Tibial artery (tissue), 4 donors: ENCODE data around the gene ZFP57.

Experiments
- DNase-seq, 2 donors: peaks; one replicate each; pipeline ENCODE4 v3.0.0-alpha.2; 2019
- H3K27ac ChIP-seq, 2 donors: fragments of 200-600 bp; sonication (generic) in 1 of 2; 1 replicate in 1 of 2; 2 replicates in 1 of 2; pipeline ENCODE4 v1.5.1; 2018 to 2019; ENCODE audit warnings: mild to moderate bottlenecking in 1 of 2
- H3K27me3 ChIP-seq, 2 donors: fragments of 200-600 bp; sonication (generic) in 1 of 2; one replicate each; pipeline versions ENCODE4 v1.5.1 to v1.6.0; 2016 to 2019
- H3K36me3 ChIP-seq, 3 donors: fragments of 200-600 bp; sonication (generic) in 2 of 3; one replicate each; pipeline ENCODE4 v1.5.1; 2016 to 2019; ENCODE audit warnings: mild to moderate bottlenecking in 2 of 3
- H3K4me1 ChIP-seq, 4 donors: fragments of 200-600 bp; sonication (generic) in 2 of 4; 1 replicate in 3 of 4; 2 replicates in 1 of 4; pipeline ENCODE4 v1.5.1; 2016 to 2019
- H3K4me3 ChIP-seq, 2 donors: fragments of 200-600 bp; sonication (generic) in 1 of 2; 1 replicate in 1 of 2; 2 replicates in 1 of 2; pipeline ENCODE4 v1.5.1; 2018 to 2019; ENCODE audit warnings: mild to moderate bottlenecking in 2 of 2
- H3K9me3 ChIP-seq, 3 donors: fragments of 200-600 bp; sonication (generic) in 1 of 3; one replicate each; pipeline ENCODE4 v1.5.1; 2016 to 2019
- intact Hi-C: fragments of 100-400 bp; cut with DNase I; formaldehyde crosslinking; loops from one replicate; pipeline ENCODE4 v1.15.0; 2023; ENCODE audit warnings: low total_unique reads
- TF ChIP-seq, protein P1 (sequence below), 2 experiments: fragments of 200-600 bp in 1 of 2; fragments of 450-650 bp in 1 of 2; IDR thresholded peaks; one replicate each; pipeline ENCODE4 v1.5.1; 2017 to 2019; ENCODE audit warnings: antibody characterized with exemption in 2 of 2, mild to moderate bottlenecking in 1 of 2, moderate library complexity in 1 of 2

ZFP57 gene

GRCh38 chr6:29628419-29629281 is 52.3 kb downstream of the ZFP57 start:
- no peaks in the 10 kb centered on the region for H3K9me3 ChIP-seq
- peak; percentile 77 to 87 for DNase-seq
- H3K27me3 ChIP-seq = no peaks in the 10 kb centered on the region
- peak overlapping the region; percentile 59 to 60 for H3K4me3 ChIP-seq
- peaks cover 3 to 13% (median 4%) of the 10 kb centered on the region in 3 donors for H3K36me3 ChIP-seq
- intact Hi-C loops = no loop called here
- peak overlapping the region; percentile 67 to 83 for H3K27ac ChIP-seq
- H3K4me1 ChIP-seq = peaks cover 0 to 34% (median 28%) of the 10 kb centered on the region in 4 donors
- TF ChIP-seq, protein P1, sequence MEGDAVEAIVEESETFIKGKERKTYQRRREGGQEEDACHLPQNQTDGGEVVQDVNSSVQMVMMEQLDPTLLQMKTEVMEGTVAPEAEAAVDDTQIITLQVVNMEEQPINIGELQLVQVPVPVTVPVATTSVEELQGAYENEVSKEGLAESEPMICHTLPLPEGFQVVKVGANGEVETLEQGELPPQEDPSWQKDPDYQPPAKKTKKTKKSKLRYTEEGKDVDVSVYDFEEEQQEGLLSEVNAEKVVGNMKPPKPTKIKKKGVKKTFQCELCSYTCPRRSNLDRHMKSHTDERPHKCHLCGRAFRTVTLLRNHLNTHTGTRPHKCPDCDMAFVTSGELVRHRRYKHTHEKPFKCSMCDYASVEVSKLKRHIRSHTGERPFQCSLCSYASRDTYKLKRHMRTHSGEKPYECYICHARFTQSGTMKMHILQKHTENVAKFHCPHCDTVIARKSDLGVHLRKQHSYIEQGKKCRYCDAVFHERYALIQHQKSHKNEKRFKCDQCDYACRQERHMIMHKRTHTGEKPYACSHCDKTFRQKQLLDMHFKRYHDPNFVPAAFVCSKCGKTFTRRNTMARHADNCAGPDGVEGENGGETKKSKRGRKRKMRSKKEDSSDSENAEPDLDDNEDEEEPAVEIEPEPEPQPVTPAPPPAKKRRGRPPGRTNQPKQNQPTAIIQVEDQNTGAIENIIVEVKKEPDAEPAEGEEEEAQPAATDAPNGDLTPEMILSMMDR (IDR thresholded peaks at IDR 0.05) = peak; percentile 46 to 68

GRCh38 chr6:29627755-29628418 is 53.1 kb downstream of the ZFP57 start:
- Histone ChIP-seq H3K4me1 (peaks cover 0 to 34% (median 27%) of the 10 kb centered on the region in 4 donors), H3K27ac (peak overlapping the region; percentile 67 to 83), H3K27me3 (no peaks in the 10 kb centered on the region), H3K9me3 (no peaks in the 10 kb centered on the region), H3K36me3 (peaks cover 5 to 21% (median 9%) of the 10 kb centered on the region in 3 donors), H3K4me3 (peak overlapping the region; percentile 59 to 60)
- DNase-seq = peak; percentile 66 to 83
- TF ChIP-seq, protein P1 (IDR thresholded peaks at IDR 0.05) = no peak
- intact Hi-C loops = no loop called here

DNA sequence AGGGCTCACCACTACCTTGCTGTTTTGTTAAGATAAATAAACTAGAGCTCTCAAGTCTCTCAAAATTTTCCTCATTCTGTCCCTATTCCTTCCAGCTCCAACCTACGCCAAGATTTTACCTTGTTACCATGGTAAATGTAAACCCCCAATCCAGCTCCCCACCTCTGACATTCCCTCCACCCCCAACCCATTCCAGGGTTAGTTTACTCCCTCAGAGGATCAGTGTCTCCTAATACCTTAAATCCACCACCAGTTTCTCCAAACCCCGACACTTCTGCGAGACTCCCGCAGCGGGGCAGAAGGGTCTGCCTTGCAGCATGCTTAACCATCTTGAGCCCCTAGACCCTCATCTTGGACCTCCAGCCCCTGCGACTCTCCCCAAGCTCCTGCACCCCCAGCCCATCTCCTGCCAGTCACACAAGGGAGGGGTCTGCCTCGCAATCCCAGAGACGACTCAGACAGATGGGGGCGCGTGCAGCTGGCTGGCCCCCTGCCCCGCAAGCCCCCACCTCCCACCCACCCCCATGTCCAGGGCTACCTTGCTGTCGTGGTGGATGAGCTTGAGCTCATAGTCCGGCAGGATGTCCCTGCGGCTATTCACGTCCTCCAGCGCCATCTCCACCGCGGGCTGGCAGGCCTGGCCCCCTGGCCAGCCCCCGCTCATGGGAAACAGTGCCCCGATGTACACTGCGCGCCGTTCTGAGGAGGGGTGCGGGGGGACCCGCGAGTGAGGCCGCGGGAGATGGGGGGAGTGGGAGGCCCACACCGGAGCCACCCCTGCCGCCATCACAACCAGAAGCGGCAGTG is 53.8 kb downstream of the ZFP57 start:
- H3K27me3 ChIP-seq = no peaks in the 10 kb centered on the region

DNA sequence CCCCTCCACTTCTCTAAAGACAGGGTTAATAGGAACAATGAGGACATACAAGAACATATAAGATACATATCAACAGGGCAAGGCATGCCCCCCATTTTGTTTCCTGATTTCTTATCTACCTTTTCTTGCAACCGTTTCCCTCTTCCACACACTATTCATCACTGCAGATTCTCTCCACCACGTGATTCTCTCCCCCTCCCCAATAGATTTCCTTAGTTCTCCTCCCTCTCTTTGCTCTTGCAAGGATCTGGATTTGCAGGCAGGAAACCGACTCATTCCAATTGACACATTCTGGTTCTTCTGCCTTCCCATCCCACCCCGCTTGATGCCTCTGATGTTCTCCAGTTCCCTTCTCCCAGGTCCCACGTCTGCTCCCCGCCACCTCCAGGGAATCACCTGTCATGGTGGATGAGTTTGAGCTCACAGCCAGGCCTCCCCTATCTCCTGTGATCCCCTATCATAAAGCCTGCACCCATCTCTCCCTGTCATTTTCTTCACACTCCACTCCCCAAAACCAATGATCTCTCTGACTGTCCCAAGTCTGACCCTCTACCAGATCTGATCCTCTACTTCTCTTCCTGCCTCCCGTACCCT is 55.5 kb downstream of the ZFP57 start:
- intact Hi-C loops = no loop called here
- no peaks in the 10 kb centered on the region for H3K9me3 ChIP-seq

More for the DNA sequence above, 53.8 kb downstream of the ZFP57 start:
- TF ChIP-seq, protein P1 (IDR thresholded peaks at IDR 0.05) = no peak
- H3K4me3 ChIP-seq = peak overlapping the region; percentile 59 to 60
- H3K4me1 ChIP-seq = peaks cover 0 to 33% (median 26%) of the 10 kb centered on the region in 4 donors
- peak overlapping the region; percentile 67 to 83 for H3K27ac ChIP-seq
- peaks cover 5 to 28% (median 12%) of the 10 kb centered on the region in 3 donors for H3K36me3 ChIP-seq
- H3K9me3 ChIP-seq = no peaks in the 10 kb centered on the region
- intact Hi-C loops = no loop called here
- DNase-seq = no peak

More for the DNA sequence above, 55.5 kb downstream of the ZFP57 start:
- peaks cover 0 to 22% (median 18%) of the 10 kb centered on the region in 4 donors for H3K4me1 ChIP-seq
- no peak for DNase-seq
- H3K4me3 ChIP-seq = no peak overlapping the region
- H3K27ac ChIP-seq = no peak overlapping the region
- H3K36me3 ChIP-seq = peaks cover 20 to 45% (median 29%) of the 10 kb centered on the region in 3 donors
- TF ChIP-seq, protein P1 (IDR thresholded peaks at IDR 0.05) = no peak
- no peaks in the 10 kb centered on the region for H3K27me3 ChIP-seq
